Measurements from ENCODE around the gene GINS2.

Gene GINS2

DNA sequence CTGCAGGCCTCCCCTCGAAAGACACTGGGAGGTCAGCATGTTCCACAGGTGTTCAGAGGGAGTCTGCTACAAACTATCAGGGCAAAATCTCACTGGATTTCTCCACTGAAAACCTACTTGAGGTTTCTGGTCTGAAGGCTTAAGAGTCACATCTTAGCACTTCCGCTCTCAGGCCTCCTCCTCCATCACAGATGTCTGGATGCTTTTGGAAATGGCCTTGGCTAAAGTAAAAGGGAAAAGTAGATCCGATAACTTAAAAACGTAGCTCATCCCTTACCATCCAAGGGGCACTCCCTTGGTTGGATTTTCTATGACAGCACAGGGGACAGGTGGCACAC is 14.4 kb downstream of the GINS2 start:
- Histone ChIP-seq H3K4me3 (ENCODE audit: low read depth, low read length, poor library complexity, severe bottlenecking) (no peak overlapping the region), H3K36me3 (ENCODE audit: insufficient read depth, low read length) (peaks cover 98% of the 10 kb centered on the region), H3K27ac (ENCODE audit: low read depth, low read length, poor library complexity, severe bottlenecking) (no peak overlapping the region), H4K20me1 (ENCODE audit: insufficient read depth, low read length) (no peaks in the 10 kb centered on the region), H3K9me2 (ENCODE audit: low read depth, low read length) (no peaks in the 10 kb centered on the region), H2AFZ (ENCODE audit: low read length) (no peak overlapping the region), H3K4me2 (ENCODE audit: low read length) (no peak overlapping the region), H3K27me3 (ENCODE audit: insufficient read depth, low read length) (no peaks in the 10 kb centered on the region), H3K9ac (ENCODE audit: low read length) (no peak overlapping the region), H3K9me3 (ENCODE audit: low read length) (no peaks in the 10 kb centered on the region), H3K4me1 (ENCODE audit: insufficient read depth, low read length, severe bottlenecking) (no peaks in the 10 kb centered on the region), H3K79me2 (ENCODE audit: insufficient read depth, low read length) (no peaks in the 10 kb centered on the region), H3F3A (ENCODE audit: insufficient read depth, low read length) (no peaks in the 10 kb centered on the region)
- no peak for TF ChIP-seq EZH2 (IDR thresholded peaks at IDR 0.05; ENCODE audit: borderline replicate concordance, low read length)
- TF ChIP-seq, protein P1, sequence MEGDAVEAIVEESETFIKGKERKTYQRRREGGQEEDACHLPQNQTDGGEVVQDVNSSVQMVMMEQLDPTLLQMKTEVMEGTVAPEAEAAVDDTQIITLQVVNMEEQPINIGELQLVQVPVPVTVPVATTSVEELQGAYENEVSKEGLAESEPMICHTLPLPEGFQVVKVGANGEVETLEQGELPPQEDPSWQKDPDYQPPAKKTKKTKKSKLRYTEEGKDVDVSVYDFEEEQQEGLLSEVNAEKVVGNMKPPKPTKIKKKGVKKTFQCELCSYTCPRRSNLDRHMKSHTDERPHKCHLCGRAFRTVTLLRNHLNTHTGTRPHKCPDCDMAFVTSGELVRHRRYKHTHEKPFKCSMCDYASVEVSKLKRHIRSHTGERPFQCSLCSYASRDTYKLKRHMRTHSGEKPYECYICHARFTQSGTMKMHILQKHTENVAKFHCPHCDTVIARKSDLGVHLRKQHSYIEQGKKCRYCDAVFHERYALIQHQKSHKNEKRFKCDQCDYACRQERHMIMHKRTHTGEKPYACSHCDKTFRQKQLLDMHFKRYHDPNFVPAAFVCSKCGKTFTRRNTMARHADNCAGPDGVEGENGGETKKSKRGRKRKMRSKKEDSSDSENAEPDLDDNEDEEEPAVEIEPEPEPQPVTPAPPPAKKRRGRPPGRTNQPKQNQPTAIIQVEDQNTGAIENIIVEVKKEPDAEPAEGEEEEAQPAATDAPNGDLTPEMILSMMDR (IDR thresholded peaks at IDR 0.05; ENCODE audit: low read length) = no peak

DNA sequence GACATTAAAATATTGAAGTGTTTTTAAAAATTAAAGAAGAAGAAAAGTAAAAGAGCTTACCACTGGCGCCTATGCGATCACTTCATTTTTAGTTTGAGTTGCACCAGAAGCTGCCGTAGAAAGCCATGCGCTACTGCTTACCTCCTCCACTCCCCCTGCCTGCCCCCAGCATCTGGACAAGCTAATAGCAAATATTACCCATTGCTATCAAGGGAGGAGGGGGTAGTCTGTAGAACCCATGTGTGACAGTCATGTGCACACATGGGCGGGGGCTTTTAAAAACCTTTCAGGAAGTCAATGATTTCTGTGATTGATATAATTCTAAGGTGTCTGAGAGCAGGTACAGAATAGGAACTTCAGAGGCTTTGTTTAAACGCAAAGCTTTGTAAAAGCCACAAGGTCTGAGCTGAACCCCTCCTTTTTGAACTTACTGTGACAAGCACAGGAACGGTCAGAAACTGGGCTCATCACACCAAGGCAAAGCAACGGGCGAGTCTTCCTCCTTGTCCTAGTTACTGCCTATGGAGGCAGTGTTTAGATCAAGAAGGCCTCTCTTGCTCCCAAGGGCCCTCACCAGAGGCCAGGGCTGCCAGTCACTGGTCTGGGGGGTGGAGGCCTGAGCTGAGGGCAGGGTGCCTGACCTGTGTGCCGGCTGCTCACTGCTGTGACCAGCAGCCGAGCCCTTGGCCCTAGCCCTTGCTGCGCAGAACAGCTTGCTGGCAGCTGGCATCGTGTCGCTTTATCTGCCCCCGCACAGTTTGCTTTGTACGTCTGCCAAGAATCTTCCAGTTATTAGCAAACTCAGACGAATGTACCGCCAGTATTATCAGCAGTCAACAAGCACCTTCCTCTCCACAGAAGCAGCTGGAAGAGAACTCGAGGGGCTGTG is 15.0 kb downstream of the GINS2 start:
- H3K27ac ChIP-seq (ENCODE audit: low read depth, low read length, poor library complexity, severe bottlenecking) = no peak overlapping the region
- H3F3A ChIP-seq (ENCODE audit: insufficient read depth, low read length) = no peaks in the 10 kb centered on the region
- TF ChIP-seq, protein P1 (IDR thresholded peaks at IDR 0.05; ENCODE audit: low read length) = no peak
- no peak overlapping the region for H3K4me2 ChIP-seq (ENCODE audit: low read length)
- no peaks in the 10 kb centered on the region for H3K9me3 ChIP-seq (ENCODE audit: low read length)
- no peaks in the 10 kb centered on the region for H4K20me1 ChIP-seq (ENCODE audit: insufficient read depth, low read length)
- no peak overlapping the region for H2AFZ ChIP-seq (ENCODE audit: low read length)
- no peaks in the 10 kb centered on the region for H3K79me2 ChIP-seq (ENCODE audit: insufficient read depth, low read length)
- H3K36me3 ChIP-seq (ENCODE audit: insufficient read depth, low read length) = peaks cover 98% of the 10 kb centered on the region
- H3K4me1 ChIP-seq (ENCODE audit: insufficient read depth, low read length, severe bottlenecking) = no peaks in the 10 kb centered on the region
- no peaks in the 10 kb centered on the region for H3K9me2 ChIP-seq (ENCODE audit: low read depth, low read length)
- no peaks in the 10 kb centered on the region for H3K27me3 ChIP-seq (ENCODE audit: insufficient read depth, low read length)
- no peak overlapping the region for H3K9ac ChIP-seq (ENCODE audit: low read length)
- H3K4me3 ChIP-seq (ENCODE audit: low read depth, low read length, poor library complexity, severe bottlenecking) = no peak overlapping the region

- TF ChIP-seq, protein P1 (IDR thresholded peaks at IDR 0.05; ENCODE audit: low read length) = no peak
- no peak overlapping the region for H2AFZ ChIP-seq (ENCODE audit: low read length)
- no peaks in the 10 kb centered on the region for H3K79me2 ChIP-seq (ENCODE audit: insufficient read depth, low read length)
- no peaks in the 10 kb centered on the region for H3K27me3 ChIP-seq (ENCODE audit: insufficient read depth, low read length)
- H3F3A ChIP-seq (ENCODE audit: insufficient read depth, low read length) = no peaks in the 10 kb centered on the region
- H3K4me3 ChIP-seq (ENCODE audit: low read depth, low read length, poor library complexity, severe bottlenecking) = no peak overlapping the region
- no peaks in the 10 kb centered on the region for H3K9me2 ChIP-seq (ENCODE audit: low read depth, low read length)
- H4K20me1 ChIP-seq (ENCODE audit: insufficient read depth, low read length) = no peaks in the 10 kb centered on the region
- no peak overlapping the region for H3K9ac ChIP-seq (ENCODE audit: low read length)
- H3K4me1 ChIP-seq (ENCODE audit: insufficient read depth, low read length, severe bottlenecking) = no peaks in the 10 kb centered on the region
- peaks cover 98% of the 10 kb centered on the region for H3K36me3 ChIP-seq (ENCODE audit: insufficient read depth, low read length)
- H3K4me2 ChIP-seq (ENCODE audit: low read length) = no peak overlapping the region
- H3K27ac ChIP-seq (ENCODE audit: low read depth, low read length, poor library complexity, severe bottlenecking) = no peak overlapping the region
- no peaks in the 10 kb centered on the region for H3K9me3 ChIP-seq (ENCODE audit: low read length)
Observed at GRCh38 chr16:85670840-85671239, 17.9 kb downstream of the GINS2 start.

Measured in OCI-LY1 (cell line).